NCI-H345 treated with DMSO at 0.1 percent for 48 hours (cell line): Measurements from ENCODE around the gene SLC25A51.
"Not testable (repeated sequence)": the region's sequence is repeated elsewhere in the genome, so short reads cannot be mapped to it uniquely, and the experiment has no call there.

Experiments used
- DNase-seq: peaks from one replicate; lab custom pipeline; 2025; ENCODE audit not compliant: unreplicated experiment; lab: John Stamatoyannopoulos, UW

Gene SLC25A51

DNA sequence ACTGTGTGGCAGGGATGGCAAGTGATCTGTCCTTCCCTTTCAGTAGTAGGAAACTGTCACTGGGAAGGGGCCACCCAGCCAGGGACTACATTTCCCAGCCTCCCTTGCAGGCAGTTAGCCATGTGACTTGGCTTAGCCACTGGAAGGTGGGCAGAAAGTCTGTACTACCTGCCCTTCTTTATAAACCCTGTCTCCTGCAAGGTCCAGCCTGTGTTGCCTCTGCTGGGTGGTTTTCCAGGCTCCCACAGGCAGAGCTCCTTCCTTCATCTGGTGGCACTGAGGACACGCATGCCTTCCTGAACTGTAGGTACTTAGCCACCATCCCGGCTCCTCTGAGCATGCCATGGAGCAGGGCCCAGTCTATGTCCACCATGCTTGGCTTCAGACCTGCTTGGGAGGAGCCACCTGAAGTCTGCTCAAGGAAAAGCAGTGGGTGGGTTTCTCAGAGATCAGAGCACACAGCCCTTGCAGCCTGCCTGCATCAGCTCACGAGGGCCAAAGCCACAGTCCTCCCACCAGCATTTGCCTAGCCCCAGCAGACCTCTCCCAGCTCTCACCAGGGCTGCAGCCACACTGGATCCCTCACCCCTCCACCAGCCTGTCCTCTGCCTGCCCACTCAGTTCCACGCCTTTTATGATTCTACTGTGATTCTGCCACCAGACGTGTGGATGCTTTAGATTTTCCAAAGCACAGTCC is 16.7 kb upstream of the SLC25A51 start:
- no peak for DNase-seq

DNA sequence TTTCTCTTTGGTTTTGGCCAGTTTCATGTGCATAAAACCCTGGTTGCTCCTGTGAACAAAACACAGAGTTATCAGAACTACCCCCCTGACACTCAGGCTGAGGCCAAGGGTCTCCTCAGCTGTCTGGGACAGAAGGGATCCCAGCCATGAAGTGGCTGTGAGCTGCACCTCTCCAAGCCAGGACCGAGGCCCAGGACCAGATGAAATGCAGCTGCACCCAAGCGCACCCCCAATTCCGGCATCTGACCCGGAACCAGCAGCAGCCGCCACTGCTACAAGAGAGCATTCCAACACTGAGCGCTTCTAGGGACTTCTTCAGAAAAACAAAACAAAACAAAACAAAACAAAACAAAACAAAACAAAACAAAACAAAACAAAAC is 16.0 kb upstream of the SLC25A51 start:
- no peak for DNase-seq

DNA sequence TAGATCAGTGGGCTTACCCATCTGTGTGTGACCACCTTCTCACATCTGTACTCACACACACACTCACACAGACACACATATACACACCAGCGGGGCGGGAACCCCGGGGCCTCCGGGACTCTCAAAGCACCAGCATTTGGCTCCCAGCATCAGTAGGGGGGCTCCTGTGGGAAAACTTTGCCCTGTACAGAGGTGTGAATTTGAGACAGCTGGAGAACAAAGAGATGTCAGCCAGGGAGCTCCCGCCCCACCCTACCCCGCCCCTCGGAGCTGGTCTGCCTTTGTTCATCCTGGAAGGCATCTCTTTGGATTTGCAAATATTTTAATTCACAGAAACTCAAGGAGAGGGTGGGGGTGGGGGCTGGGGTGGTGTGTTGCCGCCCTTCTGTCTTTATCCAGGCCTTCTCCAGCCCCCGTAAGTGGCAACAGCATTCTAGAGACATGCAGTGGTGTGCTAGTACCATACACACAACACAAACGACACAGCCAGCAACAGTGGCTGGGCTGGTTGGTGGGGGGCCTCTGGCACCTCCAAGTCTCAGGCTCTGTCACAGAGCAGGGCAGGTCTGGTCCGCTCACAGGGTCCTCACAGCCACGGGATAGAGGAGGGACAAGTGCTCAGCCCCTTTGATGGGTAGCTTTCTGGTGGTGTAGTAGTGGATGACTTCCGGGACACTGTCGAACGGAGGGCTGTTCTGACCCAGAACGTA is 15.5 kb upstream of the SLC25A51 start:
- DNase-seq, result no peak

DNA sequence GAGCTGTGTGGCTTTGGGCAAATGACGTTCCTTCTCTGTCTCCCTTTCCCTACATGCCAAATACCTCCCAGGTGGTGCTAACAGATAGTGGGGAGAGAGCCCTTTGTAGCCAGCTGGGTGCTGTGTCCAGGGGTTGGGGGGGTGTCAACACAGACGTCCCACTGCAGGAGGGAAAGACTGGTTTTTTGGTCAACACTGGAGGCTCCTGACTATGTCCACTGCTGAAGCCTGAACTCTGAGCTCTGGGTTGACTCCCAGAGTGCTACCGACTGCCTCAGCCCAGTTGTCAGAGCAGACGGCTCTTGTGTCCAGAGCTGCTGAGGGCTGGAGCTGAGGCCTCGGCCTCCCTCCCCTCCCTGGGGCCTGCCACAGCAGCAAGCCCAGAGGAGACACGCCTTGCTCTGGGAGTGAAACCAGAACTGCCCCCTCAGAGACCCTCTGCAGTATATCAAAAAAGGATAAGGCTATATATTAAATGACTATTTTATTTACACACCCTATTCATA is 14.8 kb upstream of the SLC25A51 start:
- no peak for DNase-seq

DNA sequence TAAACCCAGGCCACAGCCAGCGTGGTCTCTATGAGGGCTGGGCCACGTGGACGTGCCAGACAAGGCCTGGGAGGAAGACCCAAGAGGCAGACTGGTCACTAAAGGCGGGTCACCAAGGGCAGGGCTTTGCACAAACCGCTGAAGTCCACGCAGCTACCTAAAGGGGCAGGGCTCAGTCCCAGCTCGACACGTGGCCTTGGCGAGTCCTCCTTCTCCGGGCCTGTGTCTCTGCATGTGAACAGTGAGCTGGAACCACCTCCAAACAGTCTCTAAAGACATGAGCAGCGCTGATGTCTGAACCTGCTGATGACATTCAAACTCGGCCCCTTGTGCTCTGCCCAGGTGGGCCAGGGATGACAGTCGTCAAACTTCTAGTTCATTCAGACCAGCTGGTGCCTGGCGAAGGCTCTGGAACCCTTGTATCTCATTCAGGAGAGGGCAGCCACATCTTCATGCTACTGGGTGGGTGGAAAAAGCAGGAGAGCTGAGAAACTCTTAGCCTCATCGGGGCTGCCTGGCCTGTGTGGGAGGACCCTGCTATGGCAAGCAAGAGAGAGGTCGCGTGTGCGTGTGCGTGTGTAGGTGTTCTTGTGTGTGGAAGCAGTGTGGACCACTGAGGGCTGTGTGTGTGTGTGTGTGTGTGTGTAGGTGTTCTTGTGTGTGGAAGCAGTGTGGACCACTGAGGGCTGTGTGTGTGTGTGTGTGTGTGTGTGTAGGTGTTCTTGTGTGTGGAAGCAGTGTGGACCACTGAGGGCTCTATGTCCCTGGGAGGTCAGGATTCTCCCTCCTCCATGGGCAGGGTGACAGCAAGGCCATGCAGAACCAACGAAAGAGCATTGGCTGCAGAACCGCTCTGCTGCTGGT is 14.1 kb upstream of the SLC25A51 start:
- no peak for DNase-seq

DNA sequence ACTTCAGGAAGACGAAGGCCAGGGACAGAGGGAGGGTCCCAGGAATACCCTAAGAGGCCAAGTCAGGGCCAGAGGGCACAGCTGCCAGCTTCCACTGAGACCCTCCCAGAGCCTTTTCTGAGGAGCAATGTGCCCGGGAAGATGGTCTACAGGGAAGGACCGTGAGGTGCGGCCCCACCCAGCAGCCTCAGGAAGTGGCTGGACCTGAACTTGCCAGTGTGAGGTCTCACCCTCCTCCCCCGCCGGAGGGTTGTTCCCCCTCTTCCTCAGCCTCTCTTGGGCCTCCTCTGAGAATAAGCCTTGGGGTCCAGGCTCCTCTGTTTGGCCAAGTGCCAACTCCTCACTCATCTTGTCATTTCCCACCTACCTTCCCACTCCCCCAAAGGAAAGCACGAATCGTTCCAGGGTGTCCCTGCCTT is 13.4 kb upstream of the SLC25A51 start:
- no peak for DNase-seq

DNA sequence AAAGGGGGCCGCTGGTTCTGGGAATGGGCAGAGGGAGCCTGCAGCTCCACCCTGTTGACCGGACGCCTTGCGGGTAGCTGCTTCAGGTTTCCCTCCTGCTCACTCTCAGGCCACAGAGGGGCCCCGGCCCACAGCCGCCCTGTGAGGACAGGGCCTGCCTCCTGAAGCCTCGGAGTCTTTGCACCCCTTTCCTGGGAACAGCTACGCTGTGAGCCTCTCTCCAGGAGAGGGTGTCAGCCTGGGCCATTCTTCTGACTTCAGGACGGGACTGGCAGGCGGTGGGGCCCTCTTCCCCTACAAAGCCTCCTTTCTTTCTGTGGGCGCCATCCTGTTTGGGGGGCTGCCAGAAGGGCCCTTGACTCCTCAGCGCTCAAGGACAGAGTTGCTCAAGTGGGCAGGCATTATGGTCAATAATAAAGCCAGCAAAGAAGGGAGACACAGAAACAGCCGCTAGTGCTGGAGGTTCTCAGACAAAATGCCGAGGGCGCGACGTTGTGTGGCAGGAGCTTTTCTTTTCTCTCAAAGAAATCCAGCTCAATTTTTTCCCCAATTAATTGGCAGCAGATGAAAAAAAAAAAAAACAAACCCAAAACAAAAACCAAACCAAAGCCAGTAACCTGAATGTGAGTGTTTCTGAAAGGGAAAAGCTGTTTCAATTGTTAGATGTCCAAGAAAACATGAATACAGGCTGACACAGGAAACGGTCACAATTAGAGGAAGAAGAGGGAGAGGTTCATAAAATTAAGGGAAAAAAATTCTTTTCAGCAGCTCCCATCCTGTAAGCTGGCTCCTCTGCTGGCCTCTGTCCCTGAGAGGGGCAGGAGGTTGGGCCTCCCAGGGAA is 12.8 kb upstream of the SLC25A51 start:
- no peak for DNase-seq

DNA sequence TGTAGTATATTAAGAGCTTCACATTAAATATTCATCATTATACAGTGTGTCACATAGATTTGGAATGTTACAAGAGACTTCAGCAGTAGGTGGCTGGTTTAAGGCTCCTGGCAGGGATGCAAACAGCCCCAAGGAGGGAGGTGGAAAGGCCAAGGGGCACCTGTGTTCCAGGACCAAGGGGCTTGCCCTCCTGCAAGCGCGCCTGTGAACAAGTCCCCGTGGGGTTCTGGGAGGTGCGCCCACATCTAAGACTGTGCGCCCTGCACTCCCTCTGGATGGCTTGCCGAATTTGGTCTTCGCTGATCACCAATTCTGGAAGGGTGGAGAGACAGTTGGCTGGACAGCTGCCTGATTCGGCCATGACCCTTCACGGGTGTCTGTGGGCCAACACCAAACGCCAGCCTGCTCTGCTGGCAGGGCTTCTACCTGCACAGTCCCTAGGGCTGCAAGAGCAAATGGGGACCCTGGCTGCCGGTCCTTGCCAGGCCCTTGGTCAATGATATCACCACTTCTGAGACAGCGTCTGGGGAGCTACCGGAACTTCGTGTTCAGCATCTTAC is 12.1 kb upstream of the SLC25A51 start:
- no peak for DNase-seq

DNA sequence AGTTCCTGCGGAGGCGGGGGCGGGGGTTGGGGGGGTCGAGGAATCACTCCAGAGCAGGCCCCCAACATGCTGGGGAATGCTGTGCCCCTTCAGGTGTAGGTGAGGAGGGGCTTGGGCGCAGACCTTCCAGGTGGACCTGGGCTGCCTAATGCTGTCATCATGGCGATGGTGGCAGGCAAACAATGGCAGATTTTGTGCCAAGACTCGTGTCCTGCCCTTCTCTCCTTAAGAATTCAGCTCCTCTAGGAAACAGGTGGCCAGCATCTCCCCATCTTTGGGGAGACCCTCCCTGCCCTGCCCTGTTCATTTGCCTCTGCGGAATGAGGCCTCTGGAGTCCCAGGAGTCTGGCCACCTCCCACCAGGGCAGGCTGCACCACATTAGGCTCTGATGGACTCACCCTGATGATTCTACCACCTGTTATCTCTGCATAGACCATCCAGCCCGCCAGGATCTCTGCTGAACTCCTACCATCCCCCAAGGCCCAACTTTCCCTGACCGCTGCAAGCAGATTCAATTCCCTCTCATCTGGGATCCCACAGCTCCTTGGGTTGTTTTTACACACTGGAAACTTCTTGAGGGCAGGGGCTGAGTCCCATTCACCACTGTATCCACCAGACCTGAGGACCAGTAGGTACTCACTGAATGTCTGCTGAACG is 10.9 kb upstream of the SLC25A51 start:
- no peak for DNase-seq

DNA sequence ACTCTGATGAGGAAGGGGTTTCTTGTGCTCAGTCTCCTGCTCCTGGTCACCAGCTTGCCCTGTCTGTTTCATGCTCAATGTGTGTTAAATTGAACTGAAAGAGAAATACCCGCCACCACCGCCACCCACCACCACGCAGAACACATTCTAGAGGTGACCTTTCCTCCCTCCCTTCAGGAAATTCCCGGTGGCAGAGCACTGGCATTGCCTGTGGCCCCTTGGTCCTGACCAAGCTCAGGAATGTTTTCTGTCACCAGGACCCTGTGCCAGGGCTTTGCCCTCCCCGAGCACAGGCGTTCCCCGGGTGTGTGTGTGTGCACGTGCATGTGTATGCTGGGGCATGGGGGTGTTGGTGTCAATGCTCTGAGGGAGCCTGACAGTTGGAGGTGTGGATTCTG is 10.2 kb upstream of the SLC25A51 start:
- DNase-seq, result no peak

DNA sequence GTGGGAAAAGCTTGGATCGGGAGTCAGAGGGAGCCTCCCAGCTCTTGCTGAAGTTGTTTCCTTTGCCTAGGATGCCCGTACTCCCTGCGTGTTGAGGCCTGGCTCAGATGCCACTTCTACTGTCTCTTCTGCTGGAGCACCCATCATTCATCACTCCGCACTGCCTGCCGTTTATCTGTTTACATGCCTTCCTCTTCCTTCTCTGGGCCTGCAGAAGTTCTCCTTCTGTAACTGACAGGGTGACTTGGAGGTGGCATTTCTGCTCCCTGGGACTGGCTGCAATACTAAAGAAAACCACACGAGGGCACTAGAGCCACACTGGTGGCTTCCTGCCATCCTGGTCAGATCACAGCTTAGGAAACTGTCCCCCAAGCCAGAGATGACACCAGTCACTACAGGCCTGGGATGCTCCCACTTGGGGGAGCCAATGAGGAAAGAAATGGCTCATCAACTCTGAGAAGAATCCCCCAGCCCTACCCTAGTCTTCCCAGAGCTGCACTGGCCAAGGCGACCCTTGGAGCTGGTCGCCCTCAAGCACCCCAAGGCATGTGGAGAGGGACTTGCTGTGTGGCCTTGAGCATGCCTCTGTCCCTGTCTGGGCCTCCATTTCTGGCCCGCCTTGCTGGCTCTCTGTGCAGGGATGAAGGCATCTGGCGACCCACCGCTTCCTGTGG is 9.7 kb upstream of the SLC25A51 start:
- peak; percentile 32 for DNase-seq

DNA sequence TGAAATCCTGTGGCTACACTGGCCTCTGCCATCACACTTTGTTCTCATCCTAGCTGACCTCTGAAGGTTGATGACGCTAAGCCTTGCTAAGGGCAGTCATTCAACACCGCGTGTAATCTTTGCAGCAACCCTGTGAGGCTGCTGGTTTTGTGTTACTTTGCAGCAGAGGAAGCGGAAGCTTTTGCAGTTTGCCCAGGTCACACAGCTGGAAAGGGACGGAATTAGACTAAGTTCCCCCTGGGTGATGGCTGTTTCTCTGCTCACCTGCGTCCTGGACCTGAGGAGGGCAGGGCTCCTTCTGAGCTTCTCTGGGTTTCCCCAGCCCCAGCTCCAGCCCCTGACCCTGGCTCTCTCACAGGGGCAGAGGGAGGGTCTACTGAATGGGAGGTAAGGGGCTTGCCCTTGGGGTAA is 7.3 kb upstream of the SLC25A51 start:
- DNase-seq, result no peak

DNA sequence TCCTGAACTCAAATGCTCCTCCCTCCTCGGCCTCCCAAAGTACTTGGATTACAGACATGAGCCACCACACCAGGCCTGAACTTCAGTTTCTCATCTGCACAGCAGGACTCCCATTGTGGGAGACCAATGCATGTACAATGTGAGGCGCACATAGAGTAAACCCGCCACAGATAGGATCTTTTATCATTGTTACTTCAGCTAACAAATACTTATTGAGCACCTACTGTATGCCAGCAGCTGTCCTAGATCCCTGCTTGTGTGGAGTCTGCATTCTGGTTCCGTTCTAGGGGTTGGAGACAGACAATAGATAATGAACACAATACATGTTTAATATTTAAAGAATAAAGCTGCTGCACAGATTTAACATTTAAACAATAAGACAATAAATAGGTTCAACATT is 6.3 kb upstream of the SLC25A51 start:
- no peak for DNase-seq

DNA sequence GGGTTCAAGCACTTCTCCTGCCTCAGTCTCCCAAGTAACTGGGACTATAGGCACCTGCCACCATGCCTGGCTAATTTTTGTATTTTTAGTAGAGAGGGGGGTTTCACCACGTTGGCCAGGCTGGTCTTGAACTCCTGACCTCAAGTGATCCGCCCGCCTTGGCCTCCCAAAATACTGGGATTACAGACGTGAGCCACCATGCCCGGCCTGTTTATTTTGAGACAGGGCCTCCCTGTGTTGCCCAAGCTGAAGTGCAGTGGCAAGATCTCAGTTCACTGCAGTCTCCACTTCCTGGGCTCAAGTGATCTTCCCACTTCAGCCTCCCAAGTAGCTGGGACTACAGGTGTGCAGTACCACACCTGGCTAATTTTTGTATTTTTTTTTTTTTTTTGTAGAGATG is 5.9 kb upstream of the SLC25A51 start:
- not testable (repeated sequence) for DNase-seq

DNA sequence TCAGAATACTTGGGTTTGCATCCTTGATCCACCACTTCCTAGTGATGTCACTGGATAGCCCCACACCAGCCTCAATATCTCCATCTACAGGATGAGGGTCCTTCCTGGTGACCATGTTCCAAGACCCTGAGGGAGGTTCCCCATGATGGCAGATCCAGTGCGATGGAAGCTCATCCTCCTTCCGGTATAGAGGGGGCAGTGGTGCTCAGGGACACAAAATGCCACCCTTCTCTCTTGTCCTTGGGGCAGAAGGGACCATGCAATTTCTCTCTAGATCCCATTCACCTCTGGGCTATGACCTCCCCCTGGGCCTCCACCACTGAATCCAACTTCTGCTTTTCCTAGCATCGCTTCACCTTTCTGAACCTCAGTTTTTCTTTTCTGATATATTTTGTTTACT is 5.4 kb upstream of the SLC25A51 start:
- DNase-seq, result no peak

DNA sequence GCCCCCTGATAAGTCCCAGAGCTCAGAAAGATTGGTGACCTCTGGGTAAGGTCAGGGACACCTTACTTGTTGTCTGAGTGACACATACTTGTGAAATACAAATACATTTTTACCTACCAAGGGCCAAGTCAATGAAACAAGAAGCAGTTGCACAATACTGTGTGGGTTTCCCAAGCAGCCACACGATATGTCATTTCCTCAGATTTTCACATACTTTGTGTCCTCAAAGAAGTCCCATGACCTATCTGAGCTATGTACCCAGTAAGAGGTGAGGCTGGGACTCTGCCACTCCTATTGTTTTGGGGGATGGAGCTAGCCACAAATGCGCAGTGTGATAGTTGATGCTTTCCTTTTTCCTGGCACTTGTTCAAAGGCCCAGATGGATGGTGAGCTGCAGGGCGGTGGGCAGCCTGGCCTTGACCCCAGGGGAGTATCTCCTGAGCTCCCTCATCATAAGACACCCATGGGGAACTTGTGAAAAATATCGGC is 4.8 kb upstream of the SLC25A51 start:
- DNase-seq, result no peak

DNA sequence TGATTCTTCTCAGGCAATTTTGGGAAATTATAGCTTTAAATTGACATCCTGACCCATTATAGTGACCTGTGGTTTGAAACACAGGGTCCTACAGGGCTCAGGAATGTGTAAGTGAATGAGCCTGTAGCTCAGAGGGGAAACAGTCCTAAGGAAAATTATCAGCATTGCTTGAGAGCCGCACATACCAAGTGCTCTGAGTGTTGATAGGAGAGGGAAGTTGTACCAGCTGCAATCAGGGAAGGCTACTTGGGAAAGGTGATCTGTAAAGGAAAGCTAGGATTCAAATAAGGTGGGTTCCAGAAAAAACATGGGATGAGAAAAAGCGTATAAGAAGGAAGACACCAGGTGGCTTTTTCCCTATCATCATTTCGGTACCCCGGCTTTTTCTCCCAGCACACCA is 4.4 kb upstream of the SLC25A51 start:
- DNase-seq, result no peak

DNA sequence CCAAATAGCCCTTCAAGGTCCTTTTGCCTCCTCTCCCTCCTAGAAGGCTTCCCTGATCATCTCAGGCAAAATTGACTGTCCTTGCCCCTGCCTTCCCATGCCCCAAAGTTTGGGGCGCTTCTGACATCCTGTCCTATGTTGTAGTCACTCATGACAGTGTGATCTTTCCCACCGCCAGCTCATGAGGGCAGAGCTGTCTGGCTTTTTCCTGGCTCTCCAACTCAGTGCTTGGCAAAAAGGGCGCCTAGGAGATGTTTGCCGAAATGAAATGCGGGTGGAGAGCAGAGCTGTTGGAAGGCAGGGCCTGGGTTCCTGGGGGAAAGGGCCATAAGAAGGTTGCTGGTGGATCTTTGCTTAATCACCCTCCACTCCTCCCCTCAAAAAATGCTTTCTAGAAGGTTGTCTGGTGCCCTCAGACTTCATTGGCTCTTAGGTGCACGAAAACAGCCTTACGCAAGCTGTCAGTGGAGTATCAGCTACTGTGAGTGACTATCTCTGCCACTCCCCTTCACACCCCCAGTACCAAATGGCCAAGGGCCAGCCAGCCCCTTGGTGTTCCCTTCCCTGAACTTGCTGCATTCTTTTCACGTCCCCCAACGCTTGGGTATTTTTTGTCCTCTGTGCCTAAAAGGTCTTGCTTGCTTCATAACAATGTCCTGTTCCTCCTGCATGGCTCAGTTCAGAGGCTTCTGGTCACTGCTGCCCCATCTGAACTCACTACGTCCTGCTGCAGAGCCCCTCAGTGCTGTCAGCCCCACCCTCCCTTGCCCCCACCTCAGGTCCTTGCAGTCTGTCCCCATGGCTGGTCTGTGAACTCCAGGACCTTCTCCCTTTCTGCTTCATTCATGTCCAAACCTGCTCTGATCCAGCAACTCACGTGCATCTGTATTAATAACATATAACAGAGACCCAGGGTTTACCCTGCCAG is 2.6 kb upstream of the SLC25A51 start:
- DNase-seq, result no peak
